ENCODE results near the gene ZNF236. TPM values are rescaled to one million over a fixed set of nuclear protein-coding genes. Genes with fewer than 3 reads are reported as not detected.

ZNF236 gene
- total RNA-seq, 2 donors from 2014 or later = 8.3 to 29.0 TPM

DNA sequence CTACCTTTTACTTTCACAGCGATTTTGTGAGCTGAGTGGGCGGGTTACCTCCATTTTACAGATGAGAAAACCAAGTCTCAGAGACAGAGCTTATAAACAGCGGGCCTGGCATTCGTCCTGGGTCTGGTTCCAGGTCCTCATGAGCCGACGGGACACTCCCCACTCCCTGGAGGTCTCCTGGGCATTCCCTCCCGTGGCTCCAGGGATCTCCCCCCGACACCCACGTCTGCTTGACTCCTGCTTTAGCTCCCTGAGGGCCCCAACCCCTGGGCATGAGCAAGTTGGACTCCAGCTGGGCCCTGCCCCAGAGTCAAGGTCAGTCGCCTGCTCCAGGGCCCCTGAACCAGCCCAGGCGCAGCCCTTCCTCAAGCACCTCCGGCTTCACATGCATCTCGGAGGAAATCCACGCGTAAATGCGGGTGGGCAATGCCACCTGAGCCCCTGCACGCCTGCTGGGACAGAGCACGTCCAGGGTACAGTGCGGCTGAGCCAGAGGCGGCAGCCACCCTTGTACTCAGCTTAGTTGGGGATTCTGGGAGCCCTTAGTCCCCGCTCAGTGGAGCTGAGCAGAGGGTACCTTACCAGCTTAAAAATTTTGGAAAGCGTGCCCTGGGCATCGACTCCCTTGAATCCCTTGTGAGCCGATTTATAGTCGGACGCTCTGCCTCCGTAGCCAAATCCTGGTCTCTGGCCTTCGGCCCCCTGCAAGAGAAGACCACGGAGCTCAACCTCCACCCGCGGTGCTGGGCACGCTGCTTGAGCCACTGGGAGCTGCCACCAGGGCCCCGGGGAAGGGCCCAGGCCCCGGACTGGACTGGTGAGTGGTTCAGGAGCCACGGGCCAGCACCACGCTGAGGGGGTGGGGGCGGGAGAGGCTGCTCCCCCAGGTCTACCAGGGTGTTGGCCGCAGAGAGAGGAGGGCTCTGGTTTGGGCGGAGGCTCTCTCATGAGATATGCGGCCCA, 162.1 kb downstream of the ZNF236 start:
- Histone ChIP-seq H3K27ac (no peak overlapping the region), H3K4me3 (no peak overlapping the region), H3K9me3 (no peaks in the 10 kb centered on the region), H3K27me3 (replicated peaks; ENCODE audit: insufficient read depth) (no peaks in the 10 kb centered on the region), H3K36me3 (no peaks in the 10 kb centered on the region), H3K4me1 (replicated peaks) (no peaks in the 10 kb centered on the region)
- TF ChIP-seq, protein P1, sequence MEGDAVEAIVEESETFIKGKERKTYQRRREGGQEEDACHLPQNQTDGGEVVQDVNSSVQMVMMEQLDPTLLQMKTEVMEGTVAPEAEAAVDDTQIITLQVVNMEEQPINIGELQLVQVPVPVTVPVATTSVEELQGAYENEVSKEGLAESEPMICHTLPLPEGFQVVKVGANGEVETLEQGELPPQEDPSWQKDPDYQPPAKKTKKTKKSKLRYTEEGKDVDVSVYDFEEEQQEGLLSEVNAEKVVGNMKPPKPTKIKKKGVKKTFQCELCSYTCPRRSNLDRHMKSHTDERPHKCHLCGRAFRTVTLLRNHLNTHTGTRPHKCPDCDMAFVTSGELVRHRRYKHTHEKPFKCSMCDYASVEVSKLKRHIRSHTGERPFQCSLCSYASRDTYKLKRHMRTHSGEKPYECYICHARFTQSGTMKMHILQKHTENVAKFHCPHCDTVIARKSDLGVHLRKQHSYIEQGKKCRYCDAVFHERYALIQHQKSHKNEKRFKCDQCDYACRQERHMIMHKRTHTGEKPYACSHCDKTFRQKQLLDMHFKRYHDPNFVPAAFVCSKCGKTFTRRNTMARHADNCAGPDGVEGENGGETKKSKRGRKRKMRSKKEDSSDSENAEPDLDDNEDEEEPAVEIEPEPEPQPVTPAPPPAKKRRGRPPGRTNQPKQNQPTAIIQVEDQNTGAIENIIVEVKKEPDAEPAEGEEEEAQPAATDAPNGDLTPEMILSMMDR (IDR thresholded peaks at IDR 0.05) = no peak
- TF ChIP-seq POLR2AphosphoS5 (IDR thresholded peaks at IDR 0.05) (no peak), POLR2A (IDR thresholded peaks at IDR 0.05) (no peak)
- 90% methylated on average over 38 of the region's 40 CpGs for WGBS
- no peak for DNase-seq (ENCODE audit: low spot score)
- intact Hi-C loops (cut with DNase I) = loop anchor here (5.0 kb wide), 1 partner anchor 57 kb away; no protein-coding TSS in a partner anchor

- Histone ChIP-seq H3K27me3 (replicated peaks; ENCODE audit: insufficient read depth) (no peaks in the 10 kb centered on the region), H3K4me3 (no peak overlapping the region), H3K36me3 (no peaks in the 10 kb centered on the region), H3K9me3 (no peaks in the 10 kb centered on the region), H3K27ac (no peak overlapping the region), H3K4me1 (replicated peaks) (no peaks in the 10 kb centered on the region)
- WGBS = 90% methylated on average over 27 of the region's 27 CpGs
- intact Hi-C loops (cut with DNase I) = no loop called here
- TF ChIP-seq POLR2AphosphoS5 (IDR thresholded peaks at IDR 0.05) (no peak), POLR2A (IDR thresholded peaks at IDR 0.05) (no peak)
- TF ChIP-seq, protein P1 (IDR thresholded peaks at IDR 0.05) = no peak
- DNase-seq (ENCODE audit: low spot score) = no peak
Observed at GRCh38 chr18:76985156-76985950, 163.0 kb downstream of the ZNF236 start.

GRCh38 chr18:76985951-76986236, 163.5 kb downstream of the ZNF236 start:
- Histone ChIP-seq H3K27ac (no peak overlapping the region), H3K9me3 (no peaks in the 10 kb centered on the region), H3K27me3 (replicated peaks; ENCODE audit: insufficient read depth) (no peaks in the 10 kb centered on the region), H3K4me1 (replicated peaks) (no peaks in the 10 kb centered on the region), H3K4me3 (no peak overlapping the region), H3K36me3 (no peaks in the 10 kb centered on the region)
- intact Hi-C loops (cut with DNase I) = no loop called here
- DNase-seq (ENCODE audit: low spot score) = no peak
- WGBS = 91% methylated on average over 9 of the region's 9 CpGs
- no peak for TF ChIP-seq POLR2A (IDR thresholded peaks at IDR 0.05)
- no peak for TF ChIP-seq POLR2AphosphoS5 (IDR thresholded peaks at IDR 0.05)
- TF ChIP-seq, protein P1 (IDR thresholded peaks at IDR 0.05) = no peak

DNA sequence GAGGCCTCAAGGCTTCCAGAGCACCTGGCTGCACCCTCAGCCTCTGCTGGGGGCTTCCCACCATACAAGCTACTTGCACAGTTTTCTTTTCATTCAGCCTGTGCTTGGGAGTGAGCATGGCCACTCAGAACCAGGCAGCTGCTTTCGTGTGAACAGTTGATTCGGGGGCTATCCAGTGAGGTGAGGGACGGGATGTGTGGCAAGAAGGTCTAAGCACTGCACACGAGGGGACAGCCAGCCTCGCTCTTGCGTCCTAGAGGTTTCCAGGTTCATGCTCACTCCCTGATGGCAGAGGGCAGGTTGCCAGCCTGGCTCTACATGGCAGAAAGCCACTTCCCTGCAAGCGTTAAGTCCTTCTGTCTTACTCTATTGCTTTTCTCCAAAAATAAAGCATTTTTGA, 164.0 kb downstream of the ZNF236 start:
- intact Hi-C loops (cut with DNase I) = no loop called here
- Histone ChIP-seq H3K9me3 (no peaks in the 10 kb centered on the region), H3K36me3 (no peaks in the 10 kb centered on the region), H3K27me3 (replicated peaks; ENCODE audit: insufficient read depth) (no peaks in the 10 kb centered on the region), H3K4me3 (no peak overlapping the region), H3K27ac (no peak overlapping the region), H3K4me1 (replicated peaks) (no peaks in the 10 kb centered on the region)
- WGBS = 87% methylated on average over 7 of the region's 7 CpGs
- TF ChIP-seq, protein P1 (IDR thresholded peaks at IDR 0.05) = no peak
- TF ChIP-seq POLR2A (IDR thresholded peaks at IDR 0.05) = no peak
- no peak for TF ChIP-seq POLR2AphosphoS5 (IDR thresholded peaks at IDR 0.05)
- no peak for DNase-seq (ENCODE audit: low spot score)
